Amygdala (tissue), 56 donors: ENCODE data around the gene CDC25C.
"Not testable (repeated sequence)": the region's sequence is repeated elsewhere in the genome, so short reads cannot be mapped to it uniquely, and the experiment has no call there.

ENCODE experiments used
- DNase-seq, 56 donors: peaks; one replicate each; lab custom pipeline; 2025; lab: John Stamatoyannopoulos, UW

Gene CDC25C

GRCh38 chr5:138349852-138350562, 18.4 kb upstream of the CDC25C start:
- DNase-seq: no peak

GRCh38 chr5:138346889-138347288, 15.3 kb upstream of the CDC25C start:
- no peak for DNase-seq

- no peak for DNase-seq
Measured at GRCh38 chr5:138344887-138345622, 13.5 kb upstream of the CDC25C start.

GRCh38 chr5:138340008-138340407, 8.4 kb upstream of the CDC25C start:
- no peak for DNase-seq

- no peak for DNase-seq
Measured at GRCh38 chr5:138339464-138339863, 7.9 kb upstream of the CDC25C start.

- DNase-seq: peak in 8 of 56 donors; percentile 5 to 64 (median 29)
Measured at GRCh38 chr5:138339091-138339456, 7.5 kb upstream of the CDC25C start.

- DNase-seq: peak in 5 of 56 donors; percentile 2 to 96 (median 30)
Measured at GRCh38 chr5:138338411-138339090, 6.9 kb upstream of the CDC25C start.

- DNase-seq: peak; percentile 56 to 99 (median 92)
Measured at GRCh38 chr5:138337685-138338410, 6.2 kb upstream of the CDC25C start, which contains the start of gene FAM53C. TSS of gene FAM53C (plus strand) at chr5:138338266. CDS start at chr5:138341336, 3,070 bp downstream.

- DNase-seq: peak in 32 of 56 donors; percentile 62 to 93 (median 84)
Measured at GRCh38 chr5:138336952-138337684, 5.5 kb upstream of the CDC25C start.

GRCh38 chr5:138334867-138335447, 3.4 kb upstream of the CDC25C start:
- DNase-seq: no peak

- no peak for DNase-seq
Measured at GRCh38 chr5:138330813-138331448, 673 bp downstream of the CDC25C start.

GRCh38 chr5:138318211-138318610, 13.4 kb downstream of the CDC25C start:
- DNase-seq: not testable (repeated sequence)

GRCh38 chr5:138316355-138316754, 15.2 kb downstream of the CDC25C start:
- DNase-seq: no peak

- no peak for DNase-seq
Measured at GRCh38 chr5:138315751-138316278, 15.8 kb downstream of the CDC25C start.

- peak in 3 of 56 donors; percentile 1 to 7 (median 5) for DNase-seq
Measured at GRCh38 chr5:138305797-138306196, 25.8 kb downstream of the CDC25C start.

- DNase-seq: no peak
Measured at GRCh38 chr5:138303372-138303771, 28.2 kb downstream of the CDC25C start.

- no peak for DNase-seq
Measured at GRCh38 chr5:138289296-138289695, 42.3 kb downstream of the CDC25C start.

- DNase-seq: no peak
Measured at GRCh38 chr5:138287246-138287645, 44.4 kb downstream of the CDC25C start.
